ENCODE results near the gene CLMN.
A peak's percentile ranks its signal among the peaks of the same experiment; 100 is the strongest.

Gene CLMN

GRCh38 chr14:95341564-95341963, 21.9 kb upstream of the CLMN start:
- DNase-seq, result no peak

- DNase-seq, result no peak
Measured at GRCh38 chr14:95341115-95341514, 21.4 kb upstream of the CLMN start.

- DNase-seq, result no peak
Measured at GRCh38 chr14:95340201-95340697, 20.5 kb upstream of the CLMN start.

GRCh38 chr14:95339301-95339865, 19.7 kb upstream of the CLMN start:
- DNase-seq, result no peak

GRCh38 chr14:95338436-95338835, 18.7 kb upstream of the CLMN start:
- no peak for DNase-seq

GRCh38 chr14:95337041-95337595, 17.4 kb upstream of the CLMN start:
- no peak for DNase-seq

GRCh38 chr14:95336192-95336760, 16.6 kb upstream of the CLMN start:
- DNase-seq, result no peak

GRCh38 chr14:95335071-95335470, 15.4 kb upstream of the CLMN start:
- no peak for DNase-seq

- no peak for DNase-seq
Measured at GRCh38 chr14:95334044-95334443, 14.3 kb upstream of the CLMN start.

- no peak for DNase-seq
Measured at GRCh38 chr14:95332641-95333040, 12.9 kb upstream of the CLMN start.

GRCh38 chr14:95331708-95332408, 12.2 kb upstream of the CLMN start:
- no peak for DNase-seq

GRCh38 chr14:95330591-95331370, 11.1 kb upstream of the CLMN start:
- DNase-seq, result no peak

GRCh38 chr14:95329941-95330340, 10.2 kb upstream of the CLMN start:
- no peak for DNase-seq

GRCh38 chr14:95328729-95329503, 9.2 kb upstream of the CLMN start:
- peak; percentile 18 for DNase-seq

GRCh38 chr14:95327558-95328374, 8.1 kb upstream of the CLMN start:
- no peak for DNase-seq

- no peak for DNase-seq
Measured at GRCh38 chr14:95326987-95327386, 7.3 kb upstream of the CLMN start.

GRCh38 chr14:95323917-95324316, 4.2 kb upstream of the CLMN start:
- DNase-seq, result no peak

GRCh38 chr14:95323361-95323760, 3.7 kb upstream of the CLMN start:
- no peak for DNase-seq

- DNase-seq, result no peak
Measured at GRCh38 chr14:95322651-95323050, 2.9 kb upstream of the CLMN start.

GRCh38 chr14:95321693-95322455, 2.2 kb upstream of the CLMN start:
- DNase-seq, result no peak

Data from fibroblast of skin of right quadriceps (primary cell).